MCF 10A (cell line): ENCODE results near the gene MYO1E. TPM values are rescaled to one million over a fixed set of nuclear protein-coding genes. Genes with fewer than 3 reads are reported as not detected.

Source experiments
- BruUV-seq: library from RNA; stranded (reverse); fragments of 400-500 nt; replicated peaks from 2 replicates; lab custom pipeline; 2021; lab: Mats Ljungman, UMichigan
- CTCF ChIA-PET: fragments of 300-600 bp; sonication (Branson Sonifier 250); formaldehyde crosslinking; extraction: SDS; loops from one replicate; lab custom pipeline; 2021; ENCODE audit warnings: antibody characterized with exemption, inconsistent platforms; lab: Yijun Ruan, JAX
- POLR2A ChIA-PET: fragments of 300-600, 350-650 bp; sonication (Branson Sonifier 250); formaldehyde crosslinking; extraction: SDS; loops from one replicate; lab custom pipeline; 2020; ENCODE audit warnings: antibody characterized with exemption, inconsistent platforms; lab: Yijun Ruan, JAX
- DNase-seq: peaks from one replicate; pipeline ENCODE4 v3.0.0-alpha.2; 2018; ENCODE audit not compliant: unreplicated experiment
- H3K27ac Mint-ChIP-seq: one replicate; pipeline ENCODE4 v1.8.0; 2022; ENCODE audit warnings: mild to moderate bottlenecking, low read depth, mixed read lengths; ENCODE audit not compliant: unreplicated experiment
- H3K27me3 Mint-ChIP-seq: one replicate; pipeline ENCODE4 v1.8.0; 2022; ENCODE audit warnings: mixed read lengths; ENCODE audit not compliant: insufficient read depth, unreplicated experiment
- H3K36me3 Mint-ChIP-seq: one replicate; pipeline ENCODE4 v1.8.0; 2022; ENCODE audit warnings: mild to moderate bottlenecking, moderate library complexity, mixed read lengths; ENCODE audit not compliant: insufficient read depth, unreplicated experiment
- H3K4me1 Mint-ChIP-seq: one replicate; pipeline ENCODE4 v1.8.0; 2022; ENCODE audit warnings: mixed read lengths; ENCODE audit not compliant: insufficient read depth, unreplicated experiment
- H3K4me3 Mint-ChIP-seq: one replicate; pipeline ENCODE4 v1.8.0; 2022; ENCODE audit warnings: mild to moderate bottlenecking, moderate library complexity, mixed read lengths; ENCODE audit not compliant: unreplicated experiment
- H3K9me3 Mint-ChIP-seq: one replicate; pipeline ENCODE4 v1.8.0; 2022; ENCODE audit warnings: mixed read lengths; ENCODE audit not compliant: unreplicated experiment
- CTCF ChIP-seq: fragments of 200-600 bp; IDR thresholded peaks from one replicate; pipeline ENCODE4 v1.8.0; 2022; ENCODE audit warnings: antibody characterized with exemption, mild to moderate bottlenecking; ENCODE audit not compliant: unreplicated experiment
- intact Hi-C: fragments of 100-400 bp; cut with micrococcal nuclease; formaldehyde crosslinking; loops from 2 replicates; pipeline ENCODE4 v1.14.1; 2022
- total RNA-seq: library from RNA; stranded (reverse); gene quantifications from 2 replicates; pipeline ENCODE4 v1.2.3, GENCODE V29; 2022

MYO1E gene
- total RNA-seq, 1 experiment from 2014 or later, result 121 TPM

- Mint-ChIP-seq H3K27ac (peak overlapping the region; percentile 91), H3K36me3 (peaks cover 33% of the 10 kb centered on the region), H3K4me3 (peak overlapping the region; percentile 82), H3K4me1 (peaks cover 7% of the 10 kb centered on the region), H3K27me3 (no peaks in the 10 kb centered on the region), H3K9me3 (no peaks in the 10 kb centered on the region)
- DNase-seq, result no peak
- intact Hi-C loops, result loop anchor here (2.0 kb wide), 1 partner anchor 388 kb away; no protein-coding TSS in a partner anchor
- ChIA-PET POLR2A (interaction anchor here (0.7 to 1.9 kb wide), 2 partner anchors 65 to 314 kb away, joined by 3 to 8 read pairs; no protein-coding TSS in a partner anchor), CTCF (no interaction called here)
- no TSS peak for BruUV-seq
- TF ChIP-seq CTCF, result no peak
Observed at GRCh38 chr15:59104602-59104911, 268.1 kb downstream of the MYO1E start.

GRCh38 chr15:59099162-59099685, 273.4 kb downstream of the MYO1E start:
- H3K4me3 Mint-ChIP-seq, result no peak overlapping the region
- no peaks in the 10 kb centered on the region for H3K9me3 Mint-ChIP-seq
- DNase-seq, result no peak
- POLR2A ChIA-PET, result no interaction called here
- no TSS peak for BruUV-seq
- H3K36me3 Mint-ChIP-seq, result peaks cover 52% of the 10 kb centered on the region
- peaks cover 1% of the 10 kb centered on the region for H3K4me1 Mint-ChIP-seq
- H3K27ac Mint-ChIP-seq, result no peak overlapping the region
- CTCF ChIA-PET, result interaction anchor here (0.6 to 2.0 kb wide), 5 partner anchors 119 to 401 kb away, joined by 3 to 5 read pairs (median 4); no protein-coding TSS in a partner anchor
- no peaks in the 10 kb centered on the region for H3K27me3 Mint-ChIP-seq
- no peak for TF ChIP-seq CTCF
- intact Hi-C loops, result no loop called here

GRCh38 chr15:59096429-59096828, 276.2 kb downstream of the MYO1E start:
- BruUV-seq, result no TSS peak
- ChIA-PET POLR2A (no interaction called here), CTCF (interaction anchor here (1.2 to 1.9 kb wide), 2 partner anchors 11 to 18 kb away, joined by 3 to 6 read pairs; no protein-coding TSS in a partner anchor)
- Mint-ChIP-seq H3K27me3 (no peaks in the 10 kb centered on the region), H3K27ac (no peak overlapping the region), H3K4me3 (no peak overlapping the region), H3K9me3 (no peaks in the 10 kb centered on the region), H3K36me3 (peaks cover 60% of the 10 kb centered on the region), H3K4me1 (no peaks in the 10 kb centered on the region)
- no peak for TF ChIP-seq CTCF
- no peak for DNase-seq
- intact Hi-C loops, result no loop called here

GRCh38 chr15:59094077-59094476, 278.6 kb downstream of the MYO1E start:
- DNase-seq, result no peak
- intact Hi-C loops, result no loop called here
- TF ChIP-seq CTCF, result no peak
- Mint-ChIP-seq H3K27ac (no peak overlapping the region), H3K4me3 (no peak overlapping the region), H3K4me1 (no peaks in the 10 kb centered on the region), H3K27me3 (no peaks in the 10 kb centered on the region), H3K9me3 (no peaks in the 10 kb centered on the region), H3K36me3 (peaks cover 67% of the 10 kb centered on the region)
- POLR2A ChIA-PET, result no interaction called here
- CTCF ChIA-PET, result interaction anchor here (0.6 kb wide), 1 partner anchor 28 kb away, joined by 3 read pairs; no protein-coding TSS in a partner anchor
- BruUV-seq, result no TSS peak
